GM12878 (cell line): ENCODE data around the gene RANBP6. TPM values are rescaled to one million over a fixed set of nuclear protein-coding genes. Genes with fewer than 3 reads are reported as not detected.

Source experiments
- ATAC-seq: fragments of 200-7000 bp; cut with Tn5 transposase; 3 replicates; pipeline ENCODE4 v1.9.1; 2020; ENCODE audit warnings: mild to moderate bottlenecking, moderate library complexity
- BruUV-seq: library from RNA; stranded (reverse); fragments of 400-500 nt; replicated peaks from 2 replicates; lab custom pipeline; 2021; lab: Mats Ljungman, UMichigan
- CTCF ChIA-PET: fragments of 300-600 bp; sonication (Branson Sonifier 250); formaldehyde crosslinking; extraction: SDS; loops from one replicate; lab custom pipeline; 2021; ENCODE audit warnings: inconsistent platforms; lab: Yijun Ruan, JAX
- POLR2A ChIA-PET: fragments of 350-600 bp; formaldehyde crosslinking; extraction: SDS; loops from one replicate; lab custom pipeline; 2021; ENCODE audit warnings: inconsistent platforms; lab: Charles Lee
- RAD21 ChIA-PET: fragments of 300-600 bp; sonication (Branson Sonifier 250); formaldehyde crosslinking; loops from one replicate; lab custom pipeline; 2023; ENCODE audit warnings: antibody characterized with exemption; ENCODE audit not compliant: unreplicated experiment; lab: Charles Lee
- SMC1A ChIA-PET: fragments of 300-600 bp; sonication (Branson Sonifier 250); formaldehyde crosslinking; loops from one replicate; lab custom pipeline; 2023; ENCODE audit not compliant: unreplicated experiment, uncharacterized antibody; lab: Charles Lee
- DNase-seq: peaks from one replicate; pipeline ENCODE4 v3.0.0-alpha.2; 2011; ENCODE audit warnings: low read depth, low spot score
- FAIRE-seq: peaks from 3 replicates; lab custom pipeline; 2011; peaks lifted over from hg19 to GRCh38; lab: Jason Lieb, UNC
- H2AFZ ChIP-seq: 2 replicates; pipeline ENCODE4 v1.6.0; 2011; ENCODE audit warnings: low read depth, low read length, control low read depth; ENCODE audit not compliant: control insufficient read depth
- H3K27ac ChIP-seq: 2 replicates; pipeline ENCODE4 v1.5.1; 2011; ENCODE audit warnings: control low read depth; ENCODE audit not compliant: control insufficient read depth, insufficient read depth
- H3K27me3 ChIP-seq, 2 experiments: replicated peaks in 1 of 2; 2 replicates each; pipeline versions ENCODE4 v1.6.0 to v1.6.1; 2011; ENCODE audit warnings: low read length in 1 of 2; ENCODE audit not compliant: control insufficient read depth in 2 of 2, insufficient read depth in 2 of 2
- H3K36me3 ChIP-seq, 2 experiments: 2 replicates each; pipeline ENCODE4 v1.5.1; 2011; ENCODE audit warnings: low read length in 1 of 2; ENCODE audit not compliant: control insufficient read depth in 2 of 2, insufficient read depth in 2 of 2
- H3K4me1 ChIP-seq: 2 replicates; pipeline ENCODE4 v1.6.1; 2011; ENCODE audit warnings: mild to moderate bottlenecking, low read length, moderate library complexity, mixed read lengths; ENCODE audit not compliant: control insufficient read depth, insufficient read depth
- H3K4me2 ChIP-seq: 2 replicates; pipeline ENCODE4 v1.6.0; 2011; ENCODE audit warnings: control low read depth; ENCODE audit not compliant: control insufficient read depth, insufficient read depth
- H3K4me3 ChIP-seq: fragments of 200-600 bp; sonication (generic); 2 replicates; pipeline ENCODE4 v1.5.1; 2016
- H3K79me2 ChIP-seq: 2 replicates; pipeline ENCODE4 v1.6.0; 2011; ENCODE audit warnings: low read length; ENCODE audit not compliant: control insufficient read depth, insufficient read depth
- H3K9ac ChIP-seq: 2 replicates; pipeline ENCODE4 v1.8.0; 2011; ENCODE audit warnings: low read length, control low read depth, mixed read lengths; ENCODE audit not compliant: control insufficient read depth, insufficient read depth
- H3K9me3 ChIP-seq: replicated peaks from 3 replicates; pipeline ENCODE4 v1.5.1; 2011; ENCODE audit warnings: mild to moderate bottlenecking, low read length; ENCODE audit not compliant: control insufficient read depth, insufficient read depth
- H4K20me1 ChIP-seq: 2 replicates; pipeline ENCODE4 v1.6.0; 2011; ENCODE audit not compliant: control insufficient read depth, insufficient read depth
- CEBPB ChIP-seq, 2 experiments: fragments of 150-350 bp in 1 of 2; IDR thresholded peaks; 2 replicates each; pipeline ENCODE4 v1.6.1; 2012 to 2014; ENCODE audit warnings: low read depth in 2 of 2, low read length in 2 of 2, borderline replicate concordance in 1 of 2, inconsistent platforms in 1 of 2
- FOS ChIP-seq: IDR thresholded peaks from 3 replicates; pipeline ENCODE4 v1.6.1; 2011; ENCODE audit warnings: borderline replicate concordance; ENCODE audit not compliant: insufficient read length; ENCODE audit errors: extremely low read depth
- PRDM15 ChIP-seq: fragments of 450-650 bp; formaldehyde crosslinking; IDR thresholded peaks from 2 replicates; pipeline ENCODE4 v1.4.0; 2020; ENCODE audit warnings: mild to moderate bottlenecking, moderate library complexity
- SKIL ChIP-seq: fragments of 450-650 bp; IDR thresholded peaks from 2 replicates; pipeline ENCODE4 v1.6.1; 2017; ENCODE audit warnings: mild to moderate bottlenecking, low read depth, inconsistent platforms; ENCODE audit not compliant: poor library complexity, severe bottlenecking
- WGBS: methylation state at CpG from one replicate; pipeline ENCODE4 v1.1.6; 2016; ENCODE audit warnings: low lambda C conversion rate; ENCODE audit not compliant: insufficient replicate concordance, insufficient coverage; ENCODE audit errors: missing lambda C conversion rate; 5-methylcytosine and 5-hydroxymethylcytosine counted together
- in situ Hi-C: fragments of 300-500 bp; cut with MboI; formaldehyde crosslinking; loops from 9 replicates; pipeline ENCODE4 v1.14.3; 2018; ENCODE audit warnings: mixed read lengths
- intact Hi-C: fragments of 100-400 bp; cut with micrococcal nuclease; formaldehyde crosslinking; loops from one replicate; pipeline ENCODE4 v1.14.2; 2022; ENCODE audit not compliant: unreplicated experiment
- polyA plus RNA-seq, 11 experiments: library from polyadenylated mRNA; depleted of rRNA in 4 of 11; unstranded in 6 of 11; stranded (reverse) in 5 of 11; fragments of >200 nt; fragmentation: Nextera tagmentation in 4 of 11; fragmentation: Illumina TruSeq in 1 of 11; extraction: Ambion mirVana in 4 of 11; extraction: Trizol in 1 of 11; gene quantifications; 1 replicate in 1 of 11; 2 replicates in 10 of 11; pipeline versions ENCODE4 v1.2.1 to v1.2.3, GENCODE V29; 2011 to 2016; ENCODE audit warnings: inconsistent platforms in 2 of 11, missing spikeins in 2 of 11, low read depth in 1 of 11
- total RNA-seq, 4 experiments: library from RNA; depleted of rRNA in 3 of 4; stranded (reverse); fragments of >200 nt in 3 of 4; fragmentation: Illumina TruSeq in 1 of 4; extraction: Trizol in 1 of 4; gene quantifications; 2 replicates each; pipeline versions ENCODE4 v1.2.1 to v1.2.3, GENCODE V29; 2013 to 2021
- TF ChIP-seq, protein P1 (sequence below): fragments of 450-650 bp; IDR thresholded peaks from 2 replicates; pipeline ENCODE4 v1.6.1; 2017; ENCODE audit warnings: mild to moderate bottlenecking, moderate library complexity

The RANBP6 gene
- total and polyA plus RNA-seq, 10 of the 15 experiments (the other 5 are each of a cell fraction or from before 2014, with no cell fraction given) = 10.9 to 26.9 (median 19.4) TPM

DNA sequence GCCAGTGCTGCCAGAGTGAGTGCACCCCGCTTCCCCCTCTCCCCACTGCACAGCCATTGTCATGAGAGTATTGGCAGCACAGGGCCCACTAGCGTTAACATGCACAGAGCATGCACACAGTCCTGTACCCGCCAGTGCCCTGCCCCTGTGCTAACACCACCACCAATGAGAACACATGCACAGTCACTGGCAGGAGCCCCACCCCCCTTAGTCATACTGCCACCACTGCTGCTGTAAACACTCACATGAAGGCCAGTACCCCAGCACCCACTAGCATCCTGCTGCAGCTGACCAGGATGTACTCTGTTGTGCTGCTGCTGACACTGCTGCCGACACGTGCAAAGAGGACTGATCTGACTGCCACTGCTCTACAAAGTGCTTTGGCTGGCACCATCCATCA lies 19.5 kb upstream of the RANBP6 start:
- TF ChIP-seq SKIL = no peak
- TF ChIP-seq FOS = no peak
- no peak for TF ChIP-seq PRDM15 (CRISPR knock-in tag)
- TF ChIP-seq, protein P1, sequence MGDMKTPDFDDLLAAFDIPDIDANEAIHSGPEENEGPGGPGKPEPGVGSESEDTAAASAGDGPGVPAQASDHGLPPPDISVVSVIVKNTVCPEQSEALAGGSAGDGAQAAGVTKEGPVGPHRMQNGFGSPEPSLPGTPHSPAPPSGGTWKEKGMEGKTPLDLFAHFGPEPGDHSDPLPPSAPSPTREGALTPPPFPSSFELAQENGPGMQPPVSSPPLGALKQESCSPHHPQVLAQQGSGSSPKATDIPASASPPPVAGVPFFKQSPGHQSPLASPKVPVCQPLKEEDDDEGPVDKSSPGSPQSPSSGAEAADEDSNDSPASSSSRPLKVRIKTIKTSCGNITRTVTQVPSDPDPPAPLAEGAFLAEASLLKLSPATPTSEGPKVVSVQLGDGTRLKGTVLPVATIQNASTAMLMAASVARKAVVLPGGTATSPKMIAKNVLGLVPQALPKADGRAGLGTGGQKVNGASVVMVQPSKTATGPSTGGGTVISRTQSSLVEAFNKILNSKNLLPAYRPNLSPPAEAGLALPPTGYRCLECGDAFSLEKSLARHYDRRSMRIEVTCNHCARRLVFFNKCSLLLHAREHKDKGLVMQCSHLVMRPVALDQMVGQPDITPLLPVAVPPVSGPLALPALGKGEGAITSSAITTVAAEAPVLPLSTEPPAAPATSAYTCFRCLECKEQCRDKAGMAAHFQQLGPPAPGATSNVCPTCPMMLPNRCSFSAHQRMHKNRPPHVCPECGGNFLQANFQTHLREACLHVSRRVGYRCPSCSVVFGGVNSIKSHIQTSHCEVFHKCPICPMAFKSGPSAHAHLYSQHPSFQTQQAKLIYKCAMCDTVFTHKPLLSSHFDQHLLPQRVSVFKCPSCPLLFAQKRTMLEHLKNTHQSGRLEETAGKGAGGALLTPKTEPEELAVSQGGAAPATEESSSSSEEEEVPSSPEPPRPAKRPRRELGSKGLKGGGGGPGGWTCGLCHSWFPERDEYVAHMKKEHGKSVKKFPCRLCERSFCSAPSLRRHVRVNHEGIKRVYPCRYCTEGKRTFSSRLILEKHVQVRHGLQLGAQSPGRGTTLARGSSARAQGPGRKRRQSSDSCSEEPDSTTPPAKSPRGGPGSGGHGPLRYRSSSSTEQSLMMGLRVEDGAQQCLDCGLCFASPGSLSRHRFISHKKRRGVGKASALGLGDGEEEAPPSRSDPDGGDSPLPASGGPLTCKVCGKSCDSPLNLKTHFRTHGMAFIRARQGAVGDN = no peak
- no peak for TF ChIP-seq CEBPB (IDR thresholded peaks at IDR 0.05; ENCODE audit: borderline replicate concordance in 1 of 2, low read depth in 2 of 2, low read length in 2 of 2)
- TF ChIP-seq, all 136 proteins: peak for 0
- Histone ChIP-seq H4K20me1 (no peaks in the 10 kb centered on the region), H3K4me2 (no peak overlapping the region), H3K27ac (no peak overlapping the region), H3K4me1 (no peaks in the 10 kb centered on the region), H3K27me3 (no peaks in the 10 kb centered on the region), H3K36me3 (no peaks in the 10 kb centered on the region), H3K79me2 (no peaks in the 10 kb centered on the region), H3K9me3 (no peaks in the 10 kb centered on the region), H3K9ac (no peak overlapping the region), H3K4me3 (no peak overlapping the region), H2AFZ (no peak overlapping the region)
- FAIRE-seq = no peak
- intact Hi-C loops (no loop called here), in situ Hi-C loops (no loop called here)
- DNase-seq = no peak
- ATAC-seq = peak; percentile 71
- POLR2A ChIA-PET = no interaction called here
- CTCF ChIA-PET = interaction anchor here (1.2 kb wide), 1 partner anchor 14 kb away, joined by 6 read pairs; no protein-coding TSS in a partner anchor
- RAD21 ChIA-PET = interaction anchor here (1.1 kb wide), 2 partner anchors 15 to 20 kb away, joined by 3 read pairs; no protein-coding TSS in a partner anchor
- no TSS peak for BruUV-seq
- WGBS = 57% methylated on average over 5 of the region's 5 CpGs
- SMC1A ChIA-PET = no interaction called here
